ENCODE data around the gene ACTR2. TPM values are rescaled to one million over a fixed set of nuclear protein-coding genes. Genes with fewer than 3 reads are reported as not detected.

Gene ACTR2
- total RNA-seq, 1 experiment from 2014 or later = 263 TPM

GRCh38 chr2:65317841-65318240 lies 90.2 kb downstream of the ACTR2 start:
- Mint-ChIP-seq H3K27ac (ENCODE audit: low read depth, unreplicated experiment) (peak overlapping the region; percentile 72), H3K36me3 (ENCODE audit: insufficient read depth, unreplicated experiment) (peaks cover 19% of the 10 kb centered on the region), H3K9me3 (ENCODE audit: unreplicated experiment) (no peaks in the 10 kb centered on the region), H3K4me3 (ENCODE audit: unreplicated experiment) (no peak overlapping the region), H3K4me1 (ENCODE audit: insufficient read depth, unreplicated experiment) (peaks cover 27% of the 10 kb centered on the region), H3K27me3 (ENCODE audit: insufficient read depth, unreplicated experiment) (no peaks in the 10 kb centered on the region)
- intact Hi-C loops (cut with micrococcal nuclease) = loop anchor here (5.0 kb wide), 1 partner anchor 119 kb away; no protein-coding TSS in a partner anchor
- no peak for TF ChIP-seq CTCF (IDR thresholded peaks at IDR 0.05; ENCODE audit: unreplicated experiment)
- DNase-seq (ENCODE audit: unreplicated experiment) = no peak
- no TSS peak for BruUV-seq (replicated peaks)
- POLR2A ChIA-PET = interaction anchor here (4.2 kb wide), 1 partner anchor 48 kb away, joined by 50 read pairs; no protein-coding TSS in a partner anchor
- CTCF ChIA-PET = interaction anchor here (0.5 kb wide), 1 partner anchor 37 kb away, joined by 5 read pairs; no protein-coding TSS in a partner anchor

GRCh38 chr2:65319072-65319673 lies 91.5 kb downstream of the ACTR2 start:
- ChIA-PET CTCF (interaction anchor here (0.6 to 3.3 kb wide), 8 partner anchors 16 to 55 kb away, joined by 3 to 10 read pairs (median 3); no protein-coding TSS in a partner anchor), POLR2A (interaction anchor here (0.8 to 4.2 kb wide), 13 partner anchors 38 to 237 kb away, joined by 3 to 50 read pairs (median 5); partner anchors contain the start of gene SPRED2)
- Mint-ChIP-seq H3K4me1 (ENCODE audit: insufficient read depth, unreplicated experiment) (peaks cover 35% of the 10 kb centered on the region), H3K36me3 (ENCODE audit: insufficient read depth, unreplicated experiment) (peaks cover 6% of the 10 kb centered on the region), H3K27ac (ENCODE audit: low read depth, unreplicated experiment) (peak overlapping the region; percentile 67), H3K27me3 (ENCODE audit: insufficient read depth, unreplicated experiment) (no peaks in the 10 kb centered on the region), H3K9me3 (ENCODE audit: unreplicated experiment) (no peaks in the 10 kb centered on the region), H3K4me3 (ENCODE audit: unreplicated experiment) (no peak overlapping the region)
- BruUV-seq (replicated peaks) = no TSS peak
- no peak for TF ChIP-seq CTCF (IDR thresholded peaks at IDR 0.05; ENCODE audit: unreplicated experiment)
- intact Hi-C loops (cut with micrococcal nuclease) = loop anchor here (5.0 kb wide), 1 partner anchor 118 kb away; no protein-coding TSS in a partner anchor
- no peak for DNase-seq (ENCODE audit: unreplicated experiment)

GRCh38 chr2:65319674-65320041 lies 92.0 kb downstream of the ACTR2 start:
- POLR2A ChIA-PET = interaction anchor here (0.8 to 4.2 kb wide), 18 partner anchors 11 to 247 kb away, joined by 3 to 50 read pairs (median 4); partner anchors contain the start of gene SPRED2

More at GRCh38 chr2:65319674-65320041, 92.0 kb downstream of the ACTR2 start:
- no peak for TF ChIP-seq CTCF (IDR thresholded peaks at IDR 0.05; ENCODE audit: unreplicated experiment)
- CTCF ChIA-PET = interaction anchor here (0.5 to 3.3 kb wide), 15 partner anchors 10 to 536 kb away, joined by 3 to 10 read pairs (median 3); no protein-coding TSS in a partner anchor
- DNase-seq (ENCODE audit: unreplicated experiment) = no peak
- peak overlapping the region; percentile 67 for H3K27ac Mint-ChIP-seq (ENCODE audit: low read depth, unreplicated experiment)
- no peaks in the 10 kb centered on the region for H3K27me3 Mint-ChIP-seq (ENCODE audit: insufficient read depth, unreplicated experiment)
- peaks cover 35% of the 10 kb centered on the region for H3K4me1 Mint-ChIP-seq (ENCODE audit: insufficient read depth, unreplicated experiment)
- H3K4me3 Mint-ChIP-seq (ENCODE audit: unreplicated experiment) = no peak overlapping the region
- H3K36me3 Mint-ChIP-seq (ENCODE audit: insufficient read depth, unreplicated experiment) = peaks cover under 1% of the 10 kb centered on the region
- no peaks in the 10 kb centered on the region for H3K9me3 Mint-ChIP-seq (ENCODE audit: unreplicated experiment)
- BruUV-seq (replicated peaks) = no TSS peak
- intact Hi-C loops (cut with micrococcal nuclease) = loop anchor here (2.0 to 5.0 kb wide), 4 partner anchors 47 to 118 kb away; no protein-coding TSS in a partner anchor
